Right ventricle myocardium superior (tissue), 1 donor: ENCODE results near the gene WBP4. TPM values are rescaled to one million over a fixed set of nuclear protein-coding genes. Genes with fewer than 3 reads are reported as not detected.
"Not testable (repeated sequence)": the region's sequence is repeated elsewhere in the genome, so short reads cannot be mapped to it uniquely, and the experiment has no call there.

ENCODE experiments used
- ATAC-seq: fragments of 200-7000 bp; cut with Tn5 transposase; one replicate; pipeline ENCODE4 v1.9.1; 2020; ENCODE audit warnings: mild to moderate bottlenecking; ENCODE audit not compliant: poor library complexity
- DNase-seq: peaks from one replicate; pipeline ENCODE4 v3.0.0-alpha.2; 2020
- intact Hi-C: fragments of 100-400 bp; cut with DNase I; formaldehyde crosslinking; loops from one replicate; pipeline ENCODE4 v1.11.2; 2022
- total RNA-seq: library from RNA; stranded (reverse); fragmentation: NEBNext Ultra II Directional; extraction: Animal tissue kit (Norgen Biotek cat#: 25700); gene quantifications from one replicate; pipeline ENCODE4 v1.2.1, GENCODE V29; 2021
- donor health status: DM: no; HTN: yes; CAD: no; lungs with severe emphysema.

The WBP4 gene
- total RNA-seq, 1 donor from 2014 or later = 18.6 TPM

DNA sequence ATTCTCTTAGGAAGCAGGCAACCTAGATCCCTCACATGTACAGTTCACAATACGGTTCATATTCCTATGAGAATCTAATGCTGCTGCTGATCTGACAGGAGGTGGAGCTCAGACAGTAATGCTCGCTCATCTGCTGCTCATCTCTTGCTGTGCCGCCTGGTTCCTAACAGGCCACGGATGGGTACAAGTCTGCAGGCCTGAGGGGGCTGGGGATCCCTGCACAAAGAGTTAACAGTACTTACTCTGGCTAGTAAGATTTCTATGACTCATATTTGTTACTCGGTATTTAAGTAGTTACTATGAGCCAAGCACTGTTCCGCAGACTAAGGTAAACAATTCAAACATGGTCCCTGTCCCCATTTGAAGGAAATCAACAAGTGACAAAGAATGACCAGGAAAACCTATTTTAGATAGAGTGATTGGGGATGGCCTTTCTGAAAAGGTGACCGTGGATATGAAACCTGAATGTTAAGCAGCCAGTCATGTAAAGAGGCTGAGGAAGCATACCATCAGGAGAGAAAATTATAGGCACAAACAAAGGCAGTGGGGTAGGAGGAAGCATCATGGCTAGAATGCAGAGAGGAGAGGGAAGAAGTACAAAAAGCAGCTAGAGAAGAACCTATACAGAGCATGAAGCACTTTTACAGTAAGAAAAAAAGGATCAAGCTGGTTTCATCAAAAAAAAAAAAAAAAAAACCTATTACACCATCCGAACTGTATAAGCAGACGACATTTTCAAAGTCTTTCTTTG is 20.6 kb upstream of the WBP4 start:
- ATAC-seq = no peak

GRCh38 chr13:41042419-41042818 is 18.9 kb upstream of the WBP4 start:
- ATAC-seq, DNase-seq, intact Hi-C loops: not testable (repeated sequence)

More for the DNA sequence above, 20.6 kb upstream of the WBP4 start:
- intact Hi-C loops = no loop called here
- DNase-seq = no peak

GRCh38 chr13:41048640-41049039 is 12.7 kb upstream of the WBP4 start:
- no peak for DNase-seq
- intact Hi-C loops = no loop called here
- no peak for ATAC-seq

DNA sequence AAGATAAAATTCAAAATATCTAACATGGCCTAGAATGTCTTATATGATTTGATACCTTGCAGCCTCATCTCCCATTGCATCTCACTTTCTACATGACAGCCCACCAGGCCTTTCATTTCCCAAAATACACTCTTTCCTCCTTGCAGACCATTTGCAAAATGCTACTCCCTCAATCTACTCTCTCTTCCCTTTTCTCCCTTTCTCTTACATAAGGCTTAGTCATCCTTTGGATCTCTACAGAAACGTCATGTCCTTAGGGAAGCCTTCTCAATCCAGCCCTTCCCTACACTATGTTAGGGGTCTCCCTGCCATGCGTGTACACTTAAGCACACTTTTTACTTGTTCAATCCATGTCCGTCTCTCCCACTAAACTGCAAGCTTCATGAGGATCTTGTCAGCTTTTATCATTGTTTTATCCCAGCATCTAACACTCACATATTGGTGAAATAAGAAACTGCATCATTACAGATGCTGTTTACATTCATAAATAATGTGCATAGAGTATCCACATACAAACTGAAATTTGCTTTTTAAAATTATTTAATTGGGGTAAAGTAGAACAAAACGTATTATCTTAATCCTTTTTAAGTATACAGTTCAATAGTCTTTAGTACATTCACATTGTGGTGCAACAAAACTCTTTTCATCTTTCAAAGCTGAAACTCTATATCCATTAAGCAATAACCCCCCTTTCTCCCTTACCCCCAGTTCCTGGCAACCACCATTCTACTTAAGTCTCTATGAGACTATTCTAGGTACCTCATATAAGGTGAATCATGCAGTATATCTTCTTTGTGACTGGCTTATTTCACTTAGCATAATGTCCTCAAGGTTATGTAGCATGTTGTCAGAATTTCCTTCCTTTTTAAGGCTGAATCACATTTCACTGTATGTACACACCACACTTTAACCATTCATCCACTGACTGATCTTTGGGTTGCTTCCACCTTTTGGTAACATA is 11.5 kb upstream of the WBP4 start:
- no peak for DNase-seq
- no peak for ATAC-seq
- intact Hi-C loops = loop anchor here (10.0 kb wide), 1 partner anchor 125 kb away; no protein-coding TSS in a partner anchor

DNA sequence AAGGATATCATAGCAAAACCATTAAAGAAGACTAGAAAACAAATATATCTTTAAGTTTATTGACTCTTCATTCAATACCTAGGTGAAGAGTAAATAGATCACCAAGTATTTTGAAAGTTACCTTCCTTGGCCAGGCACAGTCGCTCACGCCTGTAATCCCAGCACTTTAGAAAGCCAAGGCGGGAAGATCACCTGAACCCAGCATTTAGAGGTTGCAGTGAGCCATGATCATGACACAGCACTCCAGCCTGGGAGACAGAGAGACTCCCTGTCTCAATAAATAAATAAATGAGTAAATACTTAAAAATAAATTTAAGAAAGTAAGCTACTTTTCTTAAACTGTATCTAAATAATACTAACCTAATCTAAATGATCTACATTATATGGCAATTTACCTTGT is 8.9 kb upstream of the WBP4 start:
- intact Hi-C loops = loop anchor here (10.0 kb wide), 1 partner anchor 128 kb away; no protein-coding TSS in a partner anchor
- no peak for ATAC-seq
- no peak for DNase-seq

GRCh38 chr13:41053384-41053826 is 7.9 kb upstream of the WBP4 start:
- no peak for DNase-seq
- ATAC-seq = peak; percentile 86
- intact Hi-C loops = loop anchor here (10.0 kb wide), 1 partner anchor 129 kb away; no protein-coding TSS in a partner anchor

DNA sequence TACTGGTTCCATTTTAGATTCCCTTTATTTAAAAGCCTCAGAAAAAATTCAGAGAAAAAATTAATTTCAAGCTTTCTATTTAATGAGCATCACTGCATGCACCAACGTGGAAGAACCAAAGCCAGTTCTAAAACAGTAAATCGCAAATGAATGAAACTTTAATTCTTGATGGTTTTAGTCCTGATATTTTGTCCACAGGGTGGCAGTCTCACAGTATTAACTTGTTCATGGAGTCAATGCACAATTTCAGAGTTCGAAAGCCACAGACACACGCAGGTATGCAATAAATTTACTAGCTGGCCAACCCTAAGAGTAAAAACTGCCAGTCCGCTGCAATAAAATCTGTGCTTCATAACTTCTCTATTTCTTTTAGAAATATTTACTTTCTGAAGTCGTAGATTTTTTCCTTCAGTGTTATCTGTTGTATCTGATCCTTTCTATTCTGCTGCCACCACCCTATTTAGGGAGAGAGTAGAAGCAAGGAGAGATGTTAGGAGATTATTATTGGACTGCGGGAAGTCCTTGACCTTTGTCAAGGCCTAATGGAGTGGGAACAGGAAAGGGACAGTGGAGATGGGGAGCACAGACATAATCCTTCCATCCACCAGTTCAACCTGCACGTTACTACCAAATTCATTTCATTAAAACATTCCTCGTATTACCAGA is 7.0 kb upstream of the WBP4 start:
- DNase-seq (no peak), ATAC-seq (peak; percentile 54)
- intact Hi-C loops = loop anchor here (10.0 kb wide), 1 partner anchor 130 kb away; no protein-coding TSS in a partner anchor

GRCh38 chr13:41054919-41055619 is 6.2 kb upstream of the WBP4 start:
- DNase-seq (no peak), ATAC-seq (no peak)

GRCh38 chr13:41056194-41056593 is 5.1 kb upstream of the WBP4 start:
- intact Hi-C loops = loop anchor here (10.0 kb wide), 1 partner anchor 131 kb away; no protein-coding TSS in a partner anchor
- ATAC-seq (no peak), DNase-seq (no peak)

More at GRCh38 chr13:41054919-41055619, 6.2 kb upstream of the WBP4 start:
- intact Hi-C loops = loop anchor here (10.0 kb wide), 1 partner anchor 130 kb away; no protein-coding TSS in a partner anchor

- no peak for ATAC-seq
- intact Hi-C loops = loop anchor here (10.0 kb wide), 1 partner anchor 132 kb away; no protein-coding TSS in a partner anchor
- DNase-seq = no peak
Observed at GRCh38 chr13:41056826-41057711, 4.2 kb upstream of the WBP4 start.

GRCh38 chr13:41058295-41059070 is 2.8 kb upstream of the WBP4 start:
- DNase-seq (no peak), ATAC-seq (no peak)
- intact Hi-C loops = loop anchor here (10.0 kb wide), 1 partner anchor 134 kb away; no protein-coding TSS in a partner anchor

GRCh38 chr13:41059456-41060081 is 1.7 kb upstream of the WBP4 start:
- DNase-seq (no peak), ATAC-seq (no peak)
- intact Hi-C loops = loop anchor here (10.0 kb wide), 1 partner anchor 135 kb away; no protein-coding TSS in a partner anchor

DNA sequence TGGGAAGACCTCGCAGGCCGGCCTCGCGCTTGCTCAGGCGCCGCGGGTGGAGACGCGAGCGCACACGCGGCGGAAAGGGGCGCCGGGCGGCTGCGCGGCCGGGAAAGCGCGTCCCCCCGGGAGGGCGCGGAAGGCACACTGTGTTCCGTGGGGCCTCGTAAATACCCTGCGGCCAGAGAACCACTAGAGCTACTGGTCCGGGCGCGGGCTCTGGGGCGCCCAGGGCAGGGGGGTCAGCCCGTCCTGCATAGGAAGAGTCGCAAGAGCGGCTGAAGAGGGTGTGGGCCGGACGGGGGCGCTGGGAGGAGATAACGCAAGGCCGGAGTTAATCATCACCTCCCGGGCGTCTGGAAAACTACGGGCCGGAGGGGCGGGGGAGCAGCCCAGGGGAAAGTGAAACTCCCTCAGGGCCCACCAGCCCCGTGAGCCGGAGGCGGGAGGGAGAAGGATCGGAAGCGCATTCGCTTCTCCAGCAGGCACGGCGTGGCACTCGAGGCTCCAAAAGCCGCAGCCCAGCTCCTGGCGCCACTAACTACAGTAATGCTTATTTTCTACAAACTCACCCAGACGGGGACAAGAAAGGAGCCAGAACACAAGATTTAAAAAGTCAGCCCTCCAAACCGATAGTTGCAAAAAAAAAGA is 1.1 kb upstream of the WBP4 start:
- ATAC-seq (peak; percentile 71), DNase-seq (peak; percentile 93)
- intact Hi-C loops = no loop called here

DNA sequence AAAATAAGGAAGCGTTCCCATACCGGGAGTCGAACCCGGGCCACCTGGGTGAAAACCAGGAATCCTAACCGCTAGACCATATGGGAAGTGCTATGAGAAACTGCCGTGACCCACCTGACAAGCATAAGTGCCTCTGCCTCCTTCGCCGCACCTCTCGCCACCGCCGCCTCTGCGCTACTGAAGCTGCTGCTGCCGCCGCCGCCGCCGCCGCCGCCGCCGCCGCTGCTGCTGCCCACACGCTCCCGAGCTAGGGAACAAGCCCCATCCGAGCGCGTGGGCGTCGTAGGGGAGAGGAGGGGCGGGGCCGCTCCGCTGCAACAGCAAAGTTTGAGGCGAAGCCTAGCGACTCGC is 610 bp upstream of the WBP4 start:
- peak; percentile 90 for DNase-seq
- peak; percentile 57 for ATAC-seq
- intact Hi-C loops = no loop called here
